IMR-90 (cell line): ENCODE data around the gene RTKN. TPM values are rescaled to one million over a fixed set of nuclear protein-coding genes. Genes with fewer than 3 reads are reported as not detected.

Experiments
- ATAC-seq: fragments of 200-7000 bp; cut with Tn5 transposase; 2 replicates; pipeline ENCODE4 v1.9.1; 2020; ENCODE audit warnings: low read depth, mild to moderate bottlenecking, moderate library complexity
- BruUV-seq: library from RNA; stranded (reverse); fragments of 400-500 nt; replicated peaks from 2 replicates; lab custom pipeline; 2021; lab: Mats Ljungman, UMichigan
- CTCF ChIA-PET: fragments of 300-600 bp; formaldehyde crosslinking; extraction: SDS; loops from one replicate; lab custom pipeline; 2021; ENCODE audit warnings: antibody characterized with exemption; lab: Yijun Ruan, JAX
- POLR2A ChIA-PET: fragments of 300-600 bp; sonication (Branson Sonifier 250); formaldehyde crosslinking; loops from one replicate; lab custom pipeline; 2022; ENCODE audit warnings: antibody characterized with exemption; ENCODE audit not compliant: unreplicated experiment; lab: Charles Lee
- DNase-seq: peaks from one replicate; pipeline ENCODE4 v3.0.0; 2013
- H2AFZ ChIP-seq: replicated peaks from 2 replicates; pipeline ENCODE3; 2013; ENCODE audit warnings: low read length, mild to moderate bottlenecking; ENCODE audit not compliant: poor library complexity
- H2AK5ac ChIP-seq: 2 replicates; pipeline ENCODE4 v1.6.1; 2013; ENCODE audit warnings: low read depth, low read length, inconsistent platforms
- H2AK9ac ChIP-seq: replicated peaks from 2 replicates; pipeline ENCODE3; 2013; ENCODE audit warnings: mild to moderate bottlenecking, low read depth, low read length, moderate library complexity; ENCODE audit not compliant: poor library complexity
- H2BK120ac ChIP-seq: 2 replicates; pipeline ENCODE4 v1.6.1; 2013; ENCODE audit warnings: low read depth, low read length, inconsistent platforms
- H2BK15ac ChIP-seq: 3 replicates; pipeline ENCODE4 v1.6.1; 2013; ENCODE audit warnings: low read depth, low read length, inconsistent platforms
- H2BK20ac ChIP-seq: 2 replicates; pipeline ENCODE4 v1.6.1; 2013; ENCODE audit warnings: low read depth, mild to moderate bottlenecking, inconsistent platforms, low read length, moderate library complexity
- H2BK5ac ChIP-seq: 2 replicates; pipeline ENCODE4 v1.6.1; 2013; ENCODE audit warnings: mild to moderate bottlenecking, low read depth, low read length, inconsistent platforms; ENCODE audit not compliant: poor library complexity, severe bottlenecking
- H3K14ac ChIP-seq: replicated peaks from 2 replicates; pipeline ENCODE4 v1.6.1; 2013; ENCODE audit warnings: low read depth, low read length, inconsistent platforms
- H3K18ac ChIP-seq: 2 replicates; pipeline ENCODE4 v1.6.1; 2013; ENCODE audit warnings: low read depth, low read length, control low read depth
- H3K23ac ChIP-seq: 2 replicates; pipeline ENCODE4 v1.6.1; 2013; ENCODE audit warnings: low read depth, low read length, inconsistent platforms
- H3K27ac ChIP-seq: 2 replicates; pipeline ENCODE4 v1.5.1; 2013; ENCODE audit warnings: mild to moderate bottlenecking, control low read depth, low read length; ENCODE audit not compliant: insufficient read depth
- H3K27me3 ChIP-seq: 2 replicates; pipeline ENCODE4 v1.6.1; 2013; ENCODE audit warnings: low read length; ENCODE audit not compliant: control insufficient read depth, insufficient read depth
- H3K36me3 ChIP-seq: 2 replicates; pipeline ENCODE4 v1.6.1; 2013; ENCODE audit warnings: low read length, mixed read lengths; ENCODE audit not compliant: control insufficient read depth, insufficient read depth
- H3K4ac ChIP-seq: 2 replicates; pipeline ENCODE4 v1.6.1; 2013; ENCODE audit warnings: low read depth, low read length, inconsistent platforms
- H3K4me1 ChIP-seq: 2 replicates; pipeline ENCODE4 v1.6.1; 2013; ENCODE audit warnings: low read length, mixed read lengths; ENCODE audit not compliant: control insufficient read depth, insufficient read depth
- H3K4me2 ChIP-seq: 2 replicates; pipeline ENCODE4 v1.6.1; 2013; ENCODE audit warnings: low read depth, mild to moderate bottlenecking, control low read depth, low read length, moderate library complexity
- H3K4me3 ChIP-seq: 2 replicates; pipeline ENCODE4 v1.5.1; 2013; ENCODE audit warnings: low read depth, mild to moderate bottlenecking, control low read depth, low read length, moderate library complexity; ENCODE audit not compliant: insufficient read depth
- H3K56ac ChIP-seq: 2 replicates; pipeline ENCODE4 v1.6.1; 2013; ENCODE audit warnings: low read length, inconsistent platforms; ENCODE audit not compliant: insufficient read depth; ENCODE audit errors: extremely low read depth
- H3K79me1 ChIP-seq, 2 experiments: 2 replicates each; pipeline ENCODE4 v1.6.1; 2013; ENCODE audit warnings: low read length in 2 of 2, inconsistent platforms in 1 of 2, low read depth in 1 of 2
- H3K9ac ChIP-seq: 2 replicates; pipeline ENCODE4 v1.6.1; 2013; ENCODE audit warnings: low read depth, low read length, control low read depth
- H3K9me1 ChIP-seq: 2 replicates; pipeline ENCODE4 v1.6.1; 2013; ENCODE audit warnings: low read length, inconsistent platforms; ENCODE audit not compliant: insufficient read depth
- H3K9me3 ChIP-seq: 2 replicates; pipeline ENCODE4 v1.6.1; 2013; ENCODE audit warnings: low read length; ENCODE audit not compliant: control insufficient read depth, insufficient read depth
- H4K20me1 ChIP-seq: 2 replicates; pipeline ENCODE4 v1.6.1; 2013; ENCODE audit warnings: low read length, inconsistent platforms; ENCODE audit not compliant: insufficient read depth
- H4K5ac ChIP-seq: 2 replicates; pipeline ENCODE4 v1.6.1; 2013; ENCODE audit warnings: mild to moderate bottlenecking, low read depth, low read length, control low read depth
- H4K8ac ChIP-seq, 2 experiments: 2 replicates each; pipeline ENCODE4 v1.6.1; 2013; ENCODE audit warnings: low read depth in 2 of 2, low read length in 2 of 2, control low read depth in 1 of 2, inconsistent platforms in 1 of 2
- H4K91ac ChIP-seq: 2 replicates; pipeline ENCODE4 v1.6.1; 2013; ENCODE audit warnings: low read depth, low read length, inconsistent platforms; ENCODE audit not compliant: insufficient read depth
- BHLHE40 ChIP-seq: fragments of 150-350 bp; IDR thresholded peaks from 2 replicates; pipeline ENCODE4 v1.6.1; 2016; ENCODE audit warnings: mild to moderate bottlenecking, low read depth, low read length
- CEBPB ChIP-seq: IDR thresholded peaks from 2 replicates; pipeline ENCODE4 v1.6.1; 2012; ENCODE audit warnings: low read depth, low read length, improper control_type of control experiment
- CHD1 ChIP-seq: IDR thresholded peaks from 2 replicates; pipeline ENCODE4 v1.6.1; 2012; ENCODE audit warnings: low read depth, low read length, improper control_type of control experiment
- FOS ChIP-seq: fragments of 150-350 bp; IDR thresholded peaks from 2 replicates; pipeline ENCODE4 v1.6.1; 2016; ENCODE audit warnings: low read depth, low read length
- MAFK ChIP-seq: IDR thresholded peaks from 2 replicates; pipeline ENCODE4 v1.6.1; 2012; ENCODE audit warnings: low read depth, low read length, improper control_type of control experiment
- MAZ ChIP-seq: IDR thresholded peaks from 2 replicates; pipeline ENCODE4 v1.6.1; 2012; ENCODE audit warnings: low read depth, mild to moderate bottlenecking, low read length, improper control_type of control experiment, moderate library complexity, borderline replicate concordance
- MXI1 ChIP-seq: IDR thresholded peaks from 2 replicates; pipeline ENCODE4 v1.6.1; 2012; ENCODE audit warnings: low read depth, mild to moderate bottlenecking, low read length, moderate library complexity, borderline replicate concordance
- POLR2A ChIP-seq: IDR thresholded peaks from 2 replicates; pipeline ENCODE4 v1.6.1; 2012; ENCODE audit warnings: mild to moderate bottlenecking, low read depth, low read length
- RAD21 ChIP-seq: IDR thresholded peaks from 2 replicates; pipeline ENCODE4 v1.6.1; 2012; ENCODE audit warnings: low read length, improper control_type of control experiment
- RCOR1 ChIP-seq: IDR thresholded peaks from 2 replicates; pipeline ENCODE4 v1.6.1; 2012; ENCODE audit warnings: mild to moderate bottlenecking, low read length, improper control_type of control experiment; ENCODE audit not compliant: insufficient replicate concordance
- RFX5 ChIP-seq: IDR thresholded peaks from 2 replicates; pipeline ENCODE4 v1.8.0; 2012; ENCODE audit warnings: low read depth, mild to moderate bottlenecking, low read length, moderate library complexity
- SMC3 ChIP-seq: fragments of 150-350 bp; IDR thresholded peaks from 2 replicates; pipeline ENCODE4 v1.6.1; 2016; ENCODE audit warnings: low read depth, mild to moderate bottlenecking, antibody characterized with exemption, low read length, moderate library complexity
- WGBS, 2 experiments: methylation state at CpG; one replicate each; pipeline versions ENCODE4 v1.1.5 to v1.1.7; 2013; ENCODE audit warnings: missing lambda C conversion rate in 2 of 2; ENCODE audit not compliant: insufficient read length in 1 of 2; ENCODE audit errors: extremely low coverage in 2 of 2; 5-methylcytosine and 5-hydroxymethylcytosine counted together
- dilution Hi-C: fragments of 300-500 bp; cut with HindIII; formaldehyde crosslinking; loops from one replicate; pipeline ENCODE4 v1.14.3; 2018; ENCODE audit warnings: low sequenced_read_pairs; ENCODE audit not compliant: unreplicated experiment
- in situ Hi-C: fragments of 300-500 bp; cut with MboI; formaldehyde crosslinking; loops from 3 replicates; pipeline ENCODE4 v1.14.3; 2019; ENCODE audit warnings: low sequenced_read_pairs, inconsistent platforms, mixed read lengths
- intact Hi-C: fragments of 100-400 bp; cut with micrococcal nuclease; formaldehyde crosslinking; loops from 2 replicates; pipeline ENCODE4 v1.10.0; 2022
- polyA plus RNA-seq, 3 experiments: library from polyadenylated mRNA; depleted of rRNA; stranded (reverse); fragments of >200 nt; gene quantifications; 2 replicates each; pipeline ENCODE4 v1.2.3, GENCODE V29; 2012; ENCODE audit warnings: low replicate concordance in 1 of 3
- total RNA-seq: library from RNA; depleted of rRNA; stranded (reverse); fragments of >200 nt; gene quantifications from 2 replicates; pipeline ENCODE4 v1.2.3, GENCODE V29; 2012
- TF ChIP-seq, protein P1 (sequence below): conservative IDR thresholded peaks from 2 replicates; pipeline ENCODE4 v1.5.1; 2012; ENCODE audit warnings: mild to moderate bottlenecking, low read depth, low read length, improper control_type of control experiment
- TF ChIP-seq, protein P2 (sequence below): fragments of 150-350 bp; IDR thresholded peaks from 2 replicates; pipeline ENCODE4 v1.6.1; 2017; ENCODE audit warnings: mild to moderate bottlenecking, antibody characterized with exemption, low read length, low read depth
- TF ChIP-seq, protein P3 (sequence below): fragments of 150-350 bp; IDR thresholded peaks from 2 replicates; pipeline ENCODE4 v1.6.1; 2016; ENCODE audit warnings: low read depth, mild to moderate bottlenecking, low read length, moderate library complexity, borderline replicate concordance

The RTKN gene
- total and polyA plus RNA-seq, 2 of the 4 experiments (the other 2 are of a cell fraction) = 11.1 to 19.7 TPM

DNA sequence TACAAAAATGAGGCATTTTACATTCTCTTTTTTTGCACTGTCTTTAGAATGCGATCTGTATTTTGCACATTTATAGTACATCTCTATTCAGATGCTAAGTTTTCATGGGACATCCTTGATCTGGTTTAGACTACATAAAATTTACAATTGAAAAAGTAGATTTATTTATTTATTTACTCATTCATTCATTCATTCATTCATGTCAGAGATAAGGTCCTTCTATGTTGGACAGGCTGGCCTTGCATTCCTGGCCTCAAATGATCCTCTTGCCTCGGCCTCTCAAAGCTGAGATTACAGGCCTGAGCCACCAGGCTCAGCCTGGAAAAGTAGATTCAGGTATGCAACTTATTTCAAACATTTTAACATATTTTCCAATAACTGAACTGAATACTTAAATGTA lies 45.6 kb downstream of the RTKN start:
- Histone ChIP-seq H3K27ac (no peak overlapping the region), H3K9ac (no peak overlapping the region), H3K4me2 (no peak overlapping the region), H3K9me1 (no peaks in the 10 kb centered on the region), H3K14ac (no peak overlapping the region), H2BK20ac (no peak overlapping the region), H3K79me1 (peaks cover 3% of the 10 kb centered on the region in 2 experiments; a peak in 3 of 4 replicates), H2BK5ac (no peak overlapping the region), H3K23ac (no peak overlapping the region), H2AK9ac (no peak overlapping the region), H2BK120ac (no peak overlapping the region), H3K4ac (no peak overlapping the region), H2AFZ (no peak overlapping the region), H3K4me1 (no peaks in the 10 kb centered on the region), H4K5ac (no peak overlapping the region), H3K18ac (no peak overlapping the region), H3K36me3 (no peaks in the 10 kb centered on the region), H2BK15ac (no peak overlapping the region), H2AK5ac (no peak overlapping the region), H3K4me3 (no peak overlapping the region), H3K27me3 (peaks cover 4% of the 10 kb centered on the region), H3K9me3 (no peaks in the 10 kb centered on the region), H3K56ac (no peak overlapping the region), H4K20me1 (no peaks in the 10 kb centered on the region), H4K8ac (no peak overlapping the region), H4K91ac (no peak overlapping the region)
- no peak for DNase-seq
- WGBS, 2 experiments = no CpG with 5 or more reads among the region's 2 CpGs
- TF ChIP-seq CHD1 = no peak
- no peak for TF ChIP-seq POLR2A
- TF ChIP-seq MAFK = no peak
- TF ChIP-seq SMC3 = no peak
- TF ChIP-seq, protein P1, sequence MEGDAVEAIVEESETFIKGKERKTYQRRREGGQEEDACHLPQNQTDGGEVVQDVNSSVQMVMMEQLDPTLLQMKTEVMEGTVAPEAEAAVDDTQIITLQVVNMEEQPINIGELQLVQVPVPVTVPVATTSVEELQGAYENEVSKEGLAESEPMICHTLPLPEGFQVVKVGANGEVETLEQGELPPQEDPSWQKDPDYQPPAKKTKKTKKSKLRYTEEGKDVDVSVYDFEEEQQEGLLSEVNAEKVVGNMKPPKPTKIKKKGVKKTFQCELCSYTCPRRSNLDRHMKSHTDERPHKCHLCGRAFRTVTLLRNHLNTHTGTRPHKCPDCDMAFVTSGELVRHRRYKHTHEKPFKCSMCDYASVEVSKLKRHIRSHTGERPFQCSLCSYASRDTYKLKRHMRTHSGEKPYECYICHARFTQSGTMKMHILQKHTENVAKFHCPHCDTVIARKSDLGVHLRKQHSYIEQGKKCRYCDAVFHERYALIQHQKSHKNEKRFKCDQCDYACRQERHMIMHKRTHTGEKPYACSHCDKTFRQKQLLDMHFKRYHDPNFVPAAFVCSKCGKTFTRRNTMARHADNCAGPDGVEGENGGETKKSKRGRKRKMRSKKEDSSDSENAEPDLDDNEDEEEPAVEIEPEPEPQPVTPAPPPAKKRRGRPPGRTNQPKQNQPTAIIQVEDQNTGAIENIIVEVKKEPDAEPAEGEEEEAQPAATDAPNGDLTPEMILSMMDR = no peak
- TF ChIP-seq RCOR1 = no peak
- no peak for TF ChIP-seq FOS
- TF ChIP-seq BHLHE40 = no peak
- TF ChIP-seq, protein P2, sequence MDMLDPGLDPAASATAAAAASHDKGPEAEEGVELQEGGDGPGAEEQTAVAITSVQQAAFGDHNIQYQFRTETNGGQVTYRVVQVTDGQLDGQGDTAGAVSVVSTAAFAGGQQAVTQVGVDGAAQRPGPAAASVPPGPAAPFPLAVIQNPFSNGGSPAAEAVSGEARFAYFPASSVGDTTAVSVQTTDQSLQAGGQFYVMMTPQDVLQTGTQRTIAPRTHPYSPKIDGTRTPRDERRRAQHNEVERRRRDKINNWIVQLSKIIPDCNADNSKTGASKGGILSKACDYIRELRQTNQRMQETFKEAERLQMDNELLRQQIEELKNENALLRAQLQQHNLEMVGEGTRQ = no peak
- TF ChIP-seq RAD21 = no peak
- TF ChIP-seq, protein P3, sequence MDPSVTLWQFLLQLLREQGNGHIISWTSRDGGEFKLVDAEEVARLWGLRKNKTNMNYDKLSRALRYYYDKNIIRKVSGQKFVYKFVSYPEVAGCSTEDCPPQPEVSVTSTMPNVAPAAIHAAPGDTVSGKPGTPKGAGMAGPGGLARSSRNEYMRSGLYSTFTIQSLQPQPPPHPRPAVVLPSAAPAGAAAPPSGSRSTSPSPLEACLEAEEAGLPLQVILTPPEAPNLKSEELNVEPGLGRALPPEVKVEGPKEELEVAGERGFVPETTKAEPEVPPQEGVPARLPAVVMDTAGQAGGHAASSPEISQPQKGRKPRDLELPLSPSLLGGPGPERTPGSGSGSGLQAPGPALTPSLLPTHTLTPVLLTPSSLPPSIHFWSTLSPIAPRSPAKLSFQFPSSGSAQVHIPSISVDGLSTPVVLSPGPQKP = no peak
- TF ChIP-seq MXI1 = no peak
- no peak for TF ChIP-seq CEBPB
- no peak for TF ChIP-seq RFX5
- no peak for TF ChIP-seq MAZ
- ChIA-PET CTCF (no interaction called here), POLR2A (no interaction called here)
- BruUV-seq = no TSS peak
- dilution Hi-C loops (no loop called here), in situ Hi-C loops (no loop called here), intact Hi-C loops (loop anchor here (10.0 kb wide), 1 partner anchor 471 kb away; the partner anchor contains the start of gene DGUOK)
- ATAC-seq = no peak
